ENCODE results near the gene ATP6V1C2.

Gene ATP6V1C2

GRCh38 chr2:10824191-10824590 lies 102.8 kb downstream of the ATP6V1C2 start:
- no peak for DNase-seq (ENCODE audit: extremely low read depth, low read depth)
- no peak for TF ChIP-seq CTCF (IDR thresholded peaks at IDR 0.05; ENCODE audit: low read depth, low read length)

- DNase-seq (ENCODE audit: extremely low read depth, low read depth): no peak
- no peak for TF ChIP-seq CTCF (IDR thresholded peaks at IDR 0.05; ENCODE audit: low read depth, low read length)
Observed at GRCh38 chr2:10826026-10826425, 104.6 kb downstream of the ATP6V1C2 start.

- no peak for DNase-seq (ENCODE audit: extremely low read depth, low read depth)
- TF ChIP-seq CTCF (IDR thresholded peaks at IDR 0.05; ENCODE audit: low read depth, low read length): no peak
Observed at GRCh38 chr2:10826625-10827024, 105.2 kb downstream of the ATP6V1C2 start.

DNA sequence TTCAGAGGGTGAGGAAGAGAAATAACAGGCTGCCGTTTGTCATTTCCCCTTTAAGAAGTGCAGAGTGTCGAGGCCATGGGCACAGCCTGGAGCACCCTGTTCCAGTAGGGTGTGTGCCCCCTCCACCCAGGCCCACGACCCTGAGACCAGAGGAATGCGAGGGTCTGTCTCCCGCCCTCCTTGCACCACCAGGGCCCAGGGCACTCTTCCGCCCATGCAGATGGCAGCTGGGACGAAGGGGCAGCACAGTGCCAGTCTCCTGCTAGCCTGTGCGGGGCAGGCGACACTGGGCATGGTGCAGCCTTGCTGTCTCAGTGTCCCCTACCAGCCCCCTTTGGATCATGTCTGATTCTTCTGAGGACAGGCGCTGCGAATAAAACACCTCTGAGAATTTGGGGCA lies 106.9 kb downstream of the ATP6V1C2 start:
- no peak for DNase-seq (ENCODE audit: extremely low read depth, low read depth)
- TF ChIP-seq CTCF (IDR thresholded peaks at IDR 0.05; ENCODE audit: low read depth, low read length): no peak

- TF ChIP-seq CTCF (IDR thresholded peaks at IDR 0.05; ENCODE audit: low read depth, low read length): no peak
- DNase-seq (ENCODE audit: extremely low read depth, low read depth): no peak
Observed at GRCh38 chr2:10829299-10829698, 107.9 kb downstream of the ATP6V1C2 start.

DNA sequence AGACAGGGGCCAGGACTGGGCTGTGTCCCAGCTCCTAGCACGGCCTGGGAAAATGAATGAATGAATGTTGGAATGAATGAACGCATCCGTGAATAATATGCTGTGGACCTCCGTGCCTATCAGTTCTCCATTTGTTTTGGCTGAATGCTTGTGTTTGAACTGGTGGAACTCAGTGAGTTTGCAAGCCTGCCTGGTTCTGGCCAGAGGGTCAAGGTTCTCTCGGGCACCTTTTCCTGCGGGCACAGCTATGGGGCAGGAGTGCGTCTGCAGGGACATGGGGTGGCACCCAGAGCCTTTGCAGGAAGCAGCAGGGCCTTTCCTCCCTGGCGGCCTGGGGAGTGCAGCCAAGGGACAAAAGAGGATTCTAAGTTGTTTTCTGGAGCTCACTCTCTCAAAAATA lies 108.8 kb downstream of the ATP6V1C2 start:
- DNase-seq (ENCODE audit: extremely low read depth, low read depth): no peak
- TF ChIP-seq CTCF (IDR thresholded peaks at IDR 0.05; ENCODE audit: low read depth, low read length): no peak

DNA sequence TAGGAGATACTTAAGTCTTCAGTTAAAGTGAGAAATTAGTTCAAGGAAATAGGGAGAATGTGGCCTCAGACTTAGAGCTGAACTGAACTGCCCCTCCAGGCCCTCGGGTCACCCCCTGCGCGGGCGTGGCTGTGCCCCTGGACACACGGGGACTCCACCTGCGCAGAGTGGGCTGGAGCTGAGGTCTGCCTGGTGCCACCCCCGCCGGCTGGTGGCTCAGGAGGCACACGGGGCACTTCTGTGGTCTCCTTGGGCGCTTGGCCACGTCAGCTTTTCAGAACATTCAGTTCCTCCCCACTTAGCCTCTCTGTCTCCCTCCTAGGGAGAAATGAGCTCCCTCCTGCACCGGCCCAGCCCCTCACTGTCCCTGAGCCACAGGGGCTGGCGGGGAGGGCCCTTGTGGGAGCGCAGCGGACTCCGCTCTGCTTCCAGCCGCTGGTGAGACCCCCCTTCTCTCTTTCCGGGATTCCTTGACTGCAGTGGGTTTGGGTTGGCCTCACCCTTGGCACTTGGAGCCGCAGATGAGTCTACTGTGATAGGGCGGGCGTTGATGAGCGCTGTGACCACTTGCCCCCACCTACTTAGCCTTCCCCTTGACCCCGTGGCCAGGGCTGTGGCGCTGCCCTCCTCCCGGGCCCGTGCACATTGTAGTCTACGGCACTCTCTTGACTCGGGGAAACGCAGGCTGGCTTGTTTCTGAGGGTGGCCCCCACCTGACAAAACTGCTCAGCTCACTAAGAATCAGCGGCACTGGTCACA lies 109.4 kb downstream of the ATP6V1C2 start:
- TF ChIP-seq CTCF (IDR thresholded peaks at IDR 0.05; ENCODE audit: low read depth, low read length): no peak
- no peak for DNase-seq (ENCODE audit: extremely low read depth, low read depth)
